HCT116 (cell line): ENCODE data around the gene PAOX. TPM values are rescaled to one million over a fixed set of nuclear protein-coding genes. Genes with fewer than 3 reads are reported as not detected.

Source experiments
- ATAC-seq: fragments of 200-7000 bp; cut with Tn5 transposase; 2 replicates; pipeline ENCODE4 v1.9.1; 2020; ENCODE audit warnings: mild to moderate bottlenecking, moderate library complexity
- BruUV-seq: library from RNA; stranded (reverse); fragments of 400-500 nt; replicated peaks from 2 replicates; lab custom pipeline; 2021; lab: Mats Ljungman, UMichigan
- CTCF ChIA-PET: fragments of 300-600 bp; sonication (Branson Sonifier 250); formaldehyde crosslinking; loops from one replicate; lab custom pipeline; 2021; ENCODE audit warnings: antibody characterized with exemption; lab: Charles Lee
- POLR2A ChIA-PET: fragments of 300-600, 350-600 bp; sonication (Branson Sonifier 250); formaldehyde crosslinking; loops from one replicate; lab custom pipeline; 2021; ENCODE audit warnings: antibody characterized with exemption; lab: Charles Lee
- RAD21 ChIA-PET, 2 experiments: fragments of 300-600 bp; sonication (Branson Sonifier 250); formaldehyde crosslinking; loops; one replicate each; lab custom pipeline; 2023; ENCODE audit warnings: low total read pairs in 2 of 2; ENCODE audit not compliant: uncharacterized antibody in 2 of 2, unreplicated experiment in 2 of 2, low non-redundant PET in 1 of 2; lab: Charles Lee
- DNase-seq: peaks from one replicate; pipeline ENCODE4 v3.0.0-alpha.2; 2010; ENCODE audit warnings: low read depth, low spot score
- H2AFZ ChIP-seq: fragments of 200-600 bp; shearing (Covaris generic), sonication (generic); 2 replicates; pipeline ENCODE4 v1.6.1; 2017; ENCODE audit warnings: low read depth, mixed run types, mixed read lengths, antibody characterized with exemption, low read length; ENCODE audit not compliant: poor library complexity, severe bottlenecking
- H3K27ac ChIP-seq: 2 replicates; pipeline ENCODE4 v1.5.1; 2012; ENCODE audit warnings: low read depth, low read length
- H3K27me3 ChIP-seq: fragments of 200-600 bp; sonication (generic); 2 replicates; pipeline ENCODE4 v1.6.1; 2016; ENCODE audit warnings: mixed run types, low read length, mixed read lengths; ENCODE audit not compliant: insufficient read depth
- H3K36me3 ChIP-seq, 2 experiments: fragments of 200-500 bp in 1 of 2; fragments of 200-600 bp in 1 of 2; sonication (Bioruptor generic) in 1 of 2; sonication (generic) in 1 of 2; 2 replicates each; pipeline versions ENCODE4 v1.5.1 to v1.6.1; 2014 to 2016; ENCODE audit warnings: low read length in 2 of 2, inconsistent platforms in 1 of 2, mixed read lengths in 1 of 2, mixed run types in 1 of 2; ENCODE audit not compliant: insufficient read depth in 2 of 2, control insufficient read depth in 1 of 2
- H3K4me1 ChIP-seq, 2 experiments: fragments of 200-600 bp in 1 of 2; sonication (generic) in 1 of 2; 2 replicates each; pipeline versions ENCODE4 v1.5.1 to v1.6.1; 2012 to 2017; ENCODE audit warnings: low read length in 2 of 2, inconsistent platforms in 1 of 2, mild to moderate bottlenecking in 1 of 2, mixed read lengths in 1 of 2, mixed run types in 1 of 2, moderate library complexity in 1 of 2; ENCODE audit not compliant: insufficient read depth in 2 of 2, control insufficient read depth in 1 of 2
- H3K4me2 ChIP-seq: fragments of 200-600 bp; sonication (generic); 2 replicates; pipeline ENCODE4 v1.6.1; 2017; ENCODE audit warnings: mixed run types, low read length, mixed read lengths
- H3K4me3 ChIP-seq, 2 experiments: fragments of 200-600 bp in 1 of 2; sonication (generic) in 1 of 2; replicated peaks in 1 of 2; 2 replicates each; pipeline ENCODE4 v1.5.1; 2011 to 2016; ENCODE audit warnings: low read length in 2 of 2, control low read depth in 1 of 2, low read depth in 1 of 2, mild to moderate bottlenecking in 1 of 2, mixed read lengths in 1 of 2, mixed run types in 1 of 2
- H3K79me2 ChIP-seq: fragments of 200-600 bp; sonication (generic); 2 replicates; pipeline ENCODE4 v1.6.1; 2017; ENCODE audit warnings: mild to moderate bottlenecking, mixed run types, low read length, moderate library complexity, mixed read lengths; ENCODE audit not compliant: insufficient read depth
- H3K9ac ChIP-seq: fragments of 200-600 bp; sonication (generic); 2 replicates; pipeline ENCODE4 v1.6.1; 2016; ENCODE audit warnings: low read length, mixed read lengths
- H3K9me2 ChIP-seq: fragments of 200-600 bp; sonication (generic), shearing (Covaris generic); 2 replicates; pipeline ENCODE4 v1.6.1; 2017; ENCODE audit warnings: mixed run types, mild to moderate bottlenecking, moderate library complexity; ENCODE audit not compliant: insufficient read depth
- H3K9me3 ChIP-seq, 2 experiments: fragments of 200-500 bp in 1 of 2; fragments of 200-600 bp in 1 of 2; sonication (Bioruptor generic) in 1 of 2; sonication (generic) in 1 of 2; 2 replicates each; pipeline ENCODE4 v1.6.1; 2014 to 2017; ENCODE audit warnings: low read length in 2 of 2, mixed read lengths in 2 of 2, inconsistent platforms in 1 of 2, low read depth in 1 of 2, mild to moderate bottlenecking in 1 of 2, mixed run types in 1 of 2, moderate library complexity in 1 of 2; ENCODE audit not compliant: control insufficient read depth in 1 of 2, insufficient read depth in 1 of 2
- H4K20me1 ChIP-seq: fragments of 200-600 bp; sonication (generic), shearing (Covaris generic); 2 replicates; pipeline ENCODE4 v1.6.1; 2017; ENCODE audit warnings: mixed run types, mild to moderate bottlenecking, moderate library complexity; ENCODE audit not compliant: insufficient read depth
- FOSL1 ChIP-seq: IDR thresholded peaks from 2 replicates; pipeline ENCODE4 v1.6.1; 2012; ENCODE audit warnings: low read depth
- RAD21 ChIP-seq: IDR thresholded peaks from 2 replicates; pipeline ENCODE4 v1.6.1; 2012; ENCODE audit warnings: low read depth, mild to moderate bottlenecking
- SRF ChIP-seq: IDR thresholded peaks from 2 replicates; pipeline ENCODE4 v1.6.1; 2012; ENCODE audit warnings: low read depth
- ZNF274 ChIP-seq: fragments of 200-500 bp; sonication (Bioruptor generic); IDR thresholded peaks from 2 replicates; pipeline ENCODE4 v1.6.1; 2014; ENCODE audit warnings: mild to moderate bottlenecking, low read depth, low read length, inconsistent platforms
- intact Hi-C: fragments of 100-400 bp; cut with micrococcal nuclease; formaldehyde crosslinking; loops from 2 replicates; pipeline ENCODE4 v1.10.0; 2022
- total RNA-seq: library from RNA; stranded (reverse); gene quantifications from one replicate; pipeline ENCODE4 v1.2.1, GENCODE V29; 2021; ENCODE audit not compliant: unreplicated experiment
- TF ChIP-seq, protein P1 (sequence below): IDR thresholded peaks from 2 replicates; pipeline ENCODE4 v1.6.1; 2012
- TF ChIP-seq, protein P2 (sequence below): IDR thresholded peaks from 2 replicates; pipeline ENCODE4 v1.6.1; 2012; ENCODE audit warnings: low read depth

Gene PAOX
- total RNA-seq, 1 experiment from 2014 or later = 3.5 TPM

DNA sequence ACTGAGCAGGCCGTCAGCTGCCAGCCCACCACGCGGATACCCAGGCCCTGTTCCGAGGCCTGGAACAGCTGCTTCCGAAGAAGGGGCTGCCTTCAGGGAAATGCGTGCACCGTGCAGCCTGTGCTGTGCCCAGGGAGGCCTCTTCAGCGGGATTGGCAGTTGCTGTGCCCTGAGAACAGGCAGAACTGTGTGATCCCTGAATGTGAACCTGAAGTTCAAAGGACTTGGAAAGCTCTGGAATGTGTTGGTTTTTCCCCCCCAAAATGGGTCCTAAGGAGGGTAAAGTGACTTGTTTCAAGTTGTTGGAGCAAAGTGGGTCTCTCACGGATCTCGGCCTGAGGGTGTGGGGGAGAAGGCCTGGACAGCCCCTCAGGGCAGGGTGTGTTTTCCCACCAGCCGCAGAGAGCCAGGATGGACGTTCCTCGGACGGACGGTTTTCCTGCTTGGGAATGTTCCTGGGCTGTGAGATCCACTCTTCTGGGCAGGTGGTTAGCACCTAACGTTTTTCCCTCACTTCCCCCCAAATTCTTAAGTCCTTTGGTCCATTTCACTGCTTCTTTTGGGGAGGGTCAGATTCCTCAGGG lies 43.3 kb downstream of the PAOX start:
- Histone ChIP-seq H3K4me2 (no peak overlapping the region), H3K27me3 (no peaks in the 10 kb centered on the region), H3K27ac (no peak overlapping the region), H3K4me3 (no peak overlapping the region), H2AFZ (no peak overlapping the region), H3K79me2 (no peaks in the 10 kb centered on the region), H3K4me1 (no peaks in the 10 kb centered on the region), H3K9me3 (no peaks in the 10 kb centered on the region), H3K9ac (no peak overlapping the region), H4K20me1 (no peaks in the 10 kb centered on the region), H3K9me2 (no peaks in the 10 kb centered on the region), H3K36me3 (no peaks in the 10 kb centered on the region)
- no peak for DNase-seq
- no peak for TF ChIP-seq ZNF274
- TF ChIP-seq, protein P1, sequence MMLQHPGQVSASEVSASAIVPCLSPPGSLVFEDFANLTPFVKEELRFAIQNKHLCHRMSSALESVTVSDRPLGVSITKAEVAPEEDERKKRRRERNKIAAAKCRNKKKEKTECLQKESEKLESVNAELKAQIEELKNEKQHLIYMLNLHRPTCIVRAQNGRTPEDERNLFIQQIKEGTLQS = no peak
- TF ChIP-seq FOSL1 = no peak
- no peak for TF ChIP-seq RAD21
- TF ChIP-seq, protein P2, sequence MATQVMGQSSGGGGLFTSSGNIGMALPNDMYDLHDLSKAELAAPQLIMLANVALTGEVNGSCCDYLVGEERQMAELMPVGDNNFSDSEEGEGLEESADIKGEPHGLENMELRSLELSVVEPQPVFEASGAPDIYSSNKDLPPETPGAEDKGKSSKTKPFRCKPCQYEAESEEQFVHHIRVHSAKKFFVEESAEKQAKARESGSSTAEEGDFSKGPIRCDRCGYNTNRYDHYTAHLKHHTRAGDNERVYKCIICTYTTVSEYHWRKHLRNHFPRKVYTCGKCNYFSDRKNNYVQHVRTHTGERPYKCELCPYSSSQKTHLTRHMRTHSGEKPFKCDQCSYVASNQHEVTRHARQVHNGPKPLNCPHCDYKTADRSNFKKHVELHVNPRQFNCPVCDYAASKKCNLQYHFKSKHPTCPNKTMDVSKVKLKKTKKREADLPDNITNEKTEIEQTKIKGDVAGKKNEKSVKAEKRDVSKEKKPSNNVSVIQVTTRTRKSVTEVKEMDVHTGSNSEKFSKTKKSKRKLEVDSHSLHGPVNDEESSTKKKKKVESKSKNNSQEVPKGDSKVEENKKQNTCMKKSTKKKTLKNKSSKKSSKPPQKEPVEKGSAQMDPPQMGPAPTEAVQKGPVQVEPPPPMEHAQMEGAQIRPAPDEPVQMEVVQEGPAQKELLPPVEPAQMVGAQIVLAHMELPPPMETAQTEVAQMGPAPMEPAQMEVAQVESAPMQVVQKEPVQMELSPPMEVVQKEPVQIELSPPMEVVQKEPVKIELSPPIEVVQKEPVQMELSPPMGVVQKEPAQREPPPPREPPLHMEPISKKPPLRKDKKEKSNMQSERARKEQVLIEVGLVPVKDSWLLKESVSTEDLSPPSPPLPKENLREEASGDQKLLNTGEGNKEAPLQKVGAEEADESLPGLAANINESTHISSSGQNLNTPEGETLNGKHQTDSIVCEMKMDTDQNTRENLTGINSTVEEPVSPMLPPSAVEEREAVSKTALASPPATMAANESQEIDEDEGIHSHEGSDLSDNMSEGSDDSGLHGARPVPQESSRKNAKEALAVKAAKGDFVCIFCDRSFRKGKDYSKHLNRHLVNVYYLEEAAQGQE = no peak
- no peak for TF ChIP-seq SRF
- BruUV-seq = no TSS peak
- intact Hi-C loops = no loop called here
- CTCF ChIA-PET = no interaction called here
- POLR2A ChIA-PET = no interaction called here
- ATAC-seq = no peak
- RAD21 ChIA-PET = no interaction called here
